ENCODE measurements around the gene ZFHX3. TPM values are rescaled to one million over a fixed set of nuclear protein-coding genes. Genes with fewer than 3 reads are reported as not detected.

The ZFHX3 gene
- total RNA-seq, 1 donor from 2014 or later, result 3.9 TPM

DNA sequence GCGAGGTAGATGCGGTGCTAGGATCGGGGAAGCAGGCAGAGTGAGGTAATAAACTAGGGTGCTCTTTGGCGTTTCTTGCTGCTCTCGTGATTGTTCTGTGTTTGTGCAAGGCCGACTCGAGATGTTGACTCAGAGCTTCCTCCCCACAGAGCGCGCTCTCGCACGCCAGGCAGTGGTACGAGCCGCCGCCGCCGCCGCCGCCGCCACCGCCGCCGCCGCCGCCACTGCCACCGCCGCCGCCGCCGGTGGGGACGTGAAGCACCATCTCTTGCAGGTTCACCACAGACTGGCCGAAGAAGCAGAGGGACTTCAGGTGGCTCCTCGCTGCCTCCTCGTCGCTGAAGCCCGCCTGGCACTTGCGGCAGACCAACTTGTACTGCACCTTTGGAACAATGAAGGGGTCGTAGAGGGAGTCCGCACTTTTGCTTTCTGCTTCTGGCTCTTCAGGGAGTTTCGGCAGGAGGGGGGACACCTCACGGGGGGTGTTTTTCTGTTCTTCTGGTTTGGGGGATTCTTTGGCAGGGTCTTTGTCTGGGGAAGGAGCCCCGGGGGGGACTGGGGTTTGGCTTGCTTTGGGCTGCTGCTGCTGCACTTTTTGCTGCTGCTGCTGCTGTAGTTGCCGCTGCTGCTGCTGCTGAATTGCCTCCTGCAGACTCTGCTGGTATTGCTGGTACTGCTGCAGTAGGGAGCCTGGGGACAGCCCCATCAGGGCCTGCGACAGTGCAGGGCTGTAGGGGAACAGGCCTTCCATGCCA is 260.2 kb downstream of the ZFHX3 start:
- peak; percentile 94 for ATAC-seq

DNA sequence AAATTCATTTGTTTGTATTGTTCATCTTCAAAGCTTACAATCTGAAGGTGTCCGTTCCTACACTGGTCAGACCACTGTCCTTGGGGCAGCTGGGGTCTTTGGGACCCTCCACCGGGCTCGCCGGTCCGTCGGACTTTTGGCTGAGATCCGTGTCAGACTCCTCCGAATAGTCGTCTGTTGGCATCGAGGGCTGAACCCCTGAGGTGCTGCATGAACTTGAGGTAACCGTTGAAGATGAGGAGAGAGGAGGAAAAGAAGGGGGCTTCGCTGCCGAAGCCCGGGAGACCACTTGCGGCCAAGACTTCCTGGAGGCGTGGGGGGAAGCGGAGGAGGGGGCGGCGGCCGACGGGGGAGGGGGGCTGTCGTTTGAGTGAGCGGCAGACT is 260.8 kb downstream of the ZFHX3 start:
- no peak for ATAC-seq

DNA sequence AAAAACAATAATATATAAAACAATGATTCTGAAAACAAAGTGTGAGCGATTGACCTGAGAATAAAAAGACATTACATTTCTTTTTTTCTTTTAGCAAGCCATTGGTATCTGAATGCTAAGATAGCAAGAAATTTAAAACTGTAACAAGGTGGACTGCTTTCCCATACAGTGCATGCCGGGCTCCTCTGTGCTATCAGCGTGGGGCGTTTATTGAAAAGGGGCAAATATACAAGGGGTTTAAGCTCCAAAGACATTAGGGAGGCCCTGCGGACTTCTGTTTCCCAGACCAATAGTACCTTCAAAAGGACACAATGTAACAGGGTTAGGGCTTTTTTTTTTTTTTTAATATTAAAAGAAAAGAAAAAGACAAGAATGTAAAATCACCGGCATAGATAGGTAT is 261.3 kb downstream of the ZFHX3 start:
- no peak for ATAC-seq

DNA sequence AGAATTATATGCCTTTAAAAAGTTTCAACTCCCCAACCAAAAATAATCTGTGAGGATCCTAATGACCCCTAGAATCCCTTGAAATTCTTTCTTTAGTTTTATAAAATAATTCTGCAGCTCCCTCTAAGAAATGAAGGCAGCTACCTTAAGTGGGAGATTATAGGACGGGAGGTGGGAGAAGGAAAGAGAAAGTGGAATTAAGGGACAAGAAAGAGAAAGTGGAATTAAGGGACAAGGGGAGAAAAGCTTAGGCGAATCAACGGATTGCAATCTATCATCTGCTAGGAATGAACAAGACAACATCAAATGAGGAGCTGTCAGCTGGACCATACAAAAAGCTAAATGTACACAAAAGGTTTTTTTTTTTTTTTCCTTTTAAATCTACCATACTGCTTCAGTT is 262.0 kb downstream of the ZFHX3 start:
- no peak for ATAC-seq

DNA sequence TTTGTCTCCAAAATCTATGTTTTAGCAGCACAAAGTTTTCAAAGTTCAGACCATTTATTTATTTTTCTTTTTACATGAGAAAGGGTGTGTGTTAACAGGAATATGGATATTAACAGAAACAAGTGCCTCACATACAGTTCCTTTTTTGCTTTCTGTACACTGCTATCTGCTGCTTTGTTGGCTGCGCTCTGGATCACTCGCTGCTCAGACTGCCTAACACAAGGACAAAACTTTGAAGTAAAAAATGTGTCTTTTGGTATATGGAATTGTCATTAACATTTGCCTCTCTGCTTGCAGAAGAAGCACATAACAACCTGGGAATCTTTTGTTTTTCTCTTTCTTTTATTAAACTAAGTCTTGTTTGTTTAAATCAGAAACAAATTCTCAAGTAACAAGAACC is 262.8 kb downstream of the ZFHX3 start:
- ATAC-seq, result no peak

DNA sequence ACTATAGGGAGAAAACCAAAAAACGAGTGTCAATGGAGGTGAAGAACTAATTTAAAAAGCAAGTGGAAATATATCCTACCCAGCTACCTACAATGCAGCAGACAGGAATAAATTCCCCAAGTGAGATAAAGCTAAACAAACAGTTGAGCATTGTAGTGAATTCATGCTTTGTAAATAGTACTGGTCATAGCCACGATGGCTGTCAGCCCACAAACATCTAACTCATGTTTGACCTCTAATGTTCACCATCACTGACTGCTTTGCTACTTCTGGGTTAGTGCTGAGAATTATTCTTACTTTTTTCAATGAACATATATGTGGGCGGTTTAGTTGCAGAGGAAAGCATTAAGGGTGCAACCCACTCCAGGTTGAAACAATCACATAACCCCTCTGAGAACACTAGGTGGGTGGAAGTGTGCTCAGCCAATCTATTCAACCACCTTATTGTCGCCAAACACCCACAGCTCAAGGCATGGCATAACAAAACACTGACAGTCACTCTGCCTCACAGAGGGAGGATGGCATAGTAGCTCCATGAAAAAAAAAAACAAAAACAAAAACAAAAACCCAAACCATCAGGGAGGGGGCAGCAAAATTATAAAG is 264.1 kb downstream of the ZFHX3 start:
- no peak for ATAC-seq

DNA sequence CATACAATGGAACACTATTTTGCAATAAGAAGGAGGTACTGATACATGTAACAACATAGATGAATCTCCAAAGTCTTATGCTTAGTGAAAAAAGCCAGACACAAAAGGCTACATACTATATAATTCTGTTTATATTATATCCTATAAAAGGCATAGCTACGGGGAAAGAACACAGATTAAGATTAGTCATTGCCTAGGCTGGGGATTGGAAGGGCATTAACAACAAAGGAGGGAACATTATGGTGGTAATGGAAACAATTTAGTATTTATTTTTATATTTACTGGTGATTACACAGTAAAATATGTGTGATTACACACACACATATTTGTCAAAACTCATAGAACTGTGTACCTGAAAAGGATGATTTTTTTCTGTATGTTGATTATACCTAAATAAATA is 278.1 kb downstream of the ZFHX3 start:
- ATAC-seq, result no peak

DNA sequence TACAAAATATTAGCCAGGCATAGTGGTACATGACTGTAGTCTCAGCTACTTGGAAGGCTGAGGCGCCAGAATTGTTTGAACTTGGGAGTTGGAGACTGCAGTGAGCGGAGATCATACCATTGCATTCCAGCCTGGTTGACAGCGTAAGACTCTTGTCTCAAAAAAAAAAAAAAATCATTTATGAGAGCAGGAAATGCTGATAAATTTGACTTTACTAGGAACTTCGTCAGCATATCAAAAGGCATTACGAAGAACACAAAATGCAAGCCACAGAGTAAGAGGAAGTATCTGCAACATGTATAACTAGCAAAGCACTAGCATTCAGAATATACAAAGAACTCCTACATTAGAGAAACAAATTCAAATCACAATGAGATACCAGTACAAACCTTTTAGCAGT is 279.3 kb downstream of the ZFHX3 start:
- ATAC-seq, result no peak

DNA sequence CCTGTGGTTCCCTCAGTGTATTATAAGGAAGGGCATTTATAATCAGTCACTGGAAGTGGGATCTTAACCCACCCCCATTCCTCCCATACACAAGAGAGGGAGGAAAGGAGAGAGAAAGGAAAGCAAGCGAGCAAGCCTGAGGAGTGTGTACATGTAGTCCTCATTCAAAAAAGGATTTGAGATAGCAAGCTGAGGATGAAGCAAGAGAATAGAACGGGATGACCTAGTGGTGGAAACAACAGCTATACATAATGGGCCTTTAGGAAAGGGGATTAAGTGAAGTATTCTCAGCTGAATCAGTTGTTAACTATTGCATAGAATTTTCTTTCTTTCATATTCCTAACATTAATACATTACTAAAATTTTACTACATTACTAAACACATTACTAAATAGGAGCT is 281.4 kb downstream of the ZFHX3 start:
- no peak for ATAC-seq

DNA sequence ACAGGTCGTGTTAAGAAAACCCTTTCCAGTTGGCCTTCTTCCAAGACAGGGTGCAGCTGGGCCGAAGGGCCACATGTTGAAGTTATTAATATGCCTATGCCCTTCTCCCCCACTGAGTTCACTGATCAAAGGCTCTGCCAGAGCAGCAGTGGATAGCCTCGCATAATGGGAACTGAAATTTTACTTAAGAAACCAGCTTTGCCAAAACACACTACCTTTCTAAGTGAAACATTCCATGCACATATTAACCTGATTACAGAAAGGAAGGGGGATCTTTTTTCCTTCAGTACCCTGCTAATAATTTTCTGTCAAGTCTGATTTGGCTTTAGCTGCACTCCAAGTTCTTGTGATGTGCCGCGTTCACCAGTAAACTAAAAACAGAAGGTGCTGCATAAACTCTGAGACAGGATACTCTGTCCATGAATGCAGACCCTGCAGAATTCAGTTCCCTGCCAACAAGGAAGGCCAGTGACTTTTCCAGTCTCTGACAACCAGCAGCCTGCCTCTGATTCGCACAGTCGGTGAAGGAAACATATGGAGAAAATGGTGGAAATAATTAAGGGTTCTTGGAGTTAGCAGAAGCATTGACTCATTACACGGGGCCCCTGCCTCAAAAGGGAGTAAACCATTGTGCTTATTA is 283.8 kb downstream of the ZFHX3 start:
- ATAC-seq, result no peak

DNA sequence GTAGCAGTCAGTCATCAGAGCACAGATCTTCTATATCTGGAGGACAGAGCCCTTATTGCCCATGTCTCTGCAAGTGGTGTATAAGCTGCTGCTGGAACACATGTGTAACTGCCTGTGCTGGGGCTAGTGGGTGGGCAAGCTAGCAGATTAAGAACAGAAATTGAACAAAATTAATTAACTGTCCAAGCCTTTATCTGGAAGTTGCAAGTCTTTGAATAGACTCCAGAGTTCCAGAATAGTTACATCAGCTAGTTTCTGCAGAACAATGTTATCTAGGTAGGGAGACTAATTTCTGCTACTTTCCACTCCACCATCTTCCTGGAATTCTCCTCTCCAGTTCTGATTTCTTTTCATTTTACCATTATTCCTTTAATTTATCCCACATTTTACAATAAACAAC is 287.3 kb downstream of the ZFHX3 start:
- ATAC-seq, result no peak

DNA sequence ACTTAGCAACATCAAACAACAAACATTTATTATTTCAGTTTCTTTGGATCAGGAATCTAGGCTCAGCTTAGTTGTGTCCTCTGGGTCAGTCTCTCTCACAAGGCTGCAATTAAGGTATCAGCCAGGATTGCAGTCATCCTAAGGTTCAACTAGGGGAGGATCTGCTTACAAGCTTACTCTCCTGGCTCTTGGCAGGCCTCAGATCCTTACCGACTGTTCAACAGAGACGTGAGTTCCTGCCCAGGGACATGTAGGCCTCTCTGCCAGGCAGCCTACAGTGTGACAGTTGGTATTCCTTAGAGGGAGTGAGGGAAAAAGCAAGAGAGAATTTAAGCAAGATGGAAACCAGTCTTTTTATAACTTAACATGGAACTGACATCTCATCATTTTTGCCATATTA is 294.0 kb downstream of the ZFHX3 start:
- no peak for ATAC-seq

DNA sequence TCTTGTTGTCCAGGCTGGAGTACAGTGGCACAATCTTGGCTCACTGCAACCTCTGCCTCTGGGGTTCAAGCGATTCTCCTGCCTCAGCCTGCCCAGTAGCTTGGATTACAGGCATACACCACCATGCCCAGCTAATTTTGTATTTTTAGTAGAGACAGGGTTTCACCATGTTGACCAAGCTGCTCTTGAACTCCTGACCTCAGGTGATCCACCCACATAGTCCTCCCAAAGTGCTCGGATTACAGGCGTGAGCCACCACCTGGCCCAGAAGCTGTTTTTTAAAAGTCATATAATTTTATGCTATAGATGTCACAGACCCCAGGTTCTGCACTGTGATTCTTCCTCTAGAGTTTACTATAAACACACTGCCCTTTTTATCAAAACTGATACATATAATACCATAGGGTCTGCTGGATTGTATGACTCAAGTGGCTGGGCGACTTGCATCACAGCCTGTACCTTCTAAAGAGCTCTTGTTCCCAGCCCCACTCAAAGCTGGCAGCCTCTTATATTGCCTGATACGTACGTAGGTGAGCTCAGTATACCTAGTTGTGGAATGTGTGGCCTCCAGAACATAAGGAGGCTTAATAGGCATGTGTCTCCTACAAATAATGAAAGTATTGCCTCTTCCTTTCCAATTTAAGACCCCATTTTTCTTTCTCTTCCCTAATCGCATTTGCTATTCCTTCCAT is 295.8 kb downstream of the ZFHX3 start:
- ATAC-seq, result no peak

DNA sequence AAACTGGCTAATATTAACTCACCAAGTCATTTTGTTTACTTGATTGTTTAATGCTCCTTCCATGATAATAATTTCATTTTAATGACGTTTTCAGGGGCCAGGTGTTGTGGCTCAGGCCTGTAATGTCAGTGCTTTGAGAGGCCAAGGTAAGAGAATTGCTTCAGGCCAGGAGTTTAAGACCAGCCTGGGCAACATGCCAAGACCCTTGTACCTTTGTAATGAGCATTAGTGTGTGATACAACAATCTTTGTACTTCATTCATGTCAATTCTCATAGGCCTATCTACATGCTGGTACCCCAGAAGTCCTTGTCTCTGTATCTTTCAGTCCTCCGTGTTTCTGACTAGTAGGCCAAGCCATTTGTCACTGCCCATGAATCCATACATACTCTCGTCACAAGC is 296.9 kb downstream of the ZFHX3 start:
- ATAC-seq, result no peak

DNA sequence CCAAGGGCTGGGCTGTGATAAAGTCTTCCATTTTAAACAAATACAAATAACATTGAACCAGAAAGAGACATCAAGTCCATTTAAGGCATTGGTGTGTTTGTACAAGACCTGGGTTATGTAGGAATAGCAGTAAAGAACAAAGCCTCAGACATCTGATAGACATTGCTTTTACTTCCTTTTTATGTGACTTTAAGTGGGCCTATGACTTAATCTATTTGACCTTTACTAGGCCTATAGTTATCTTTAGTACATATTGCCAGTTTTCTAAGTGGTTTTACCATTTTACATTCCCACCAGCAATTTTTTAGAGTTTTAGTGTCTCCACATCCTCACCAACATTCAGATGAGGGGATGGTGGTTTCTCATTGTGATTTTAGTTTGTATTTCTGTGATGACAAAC is 298.8 kb downstream of the ZFHX3 start:
- no peak for ATAC-seq

DNA sequence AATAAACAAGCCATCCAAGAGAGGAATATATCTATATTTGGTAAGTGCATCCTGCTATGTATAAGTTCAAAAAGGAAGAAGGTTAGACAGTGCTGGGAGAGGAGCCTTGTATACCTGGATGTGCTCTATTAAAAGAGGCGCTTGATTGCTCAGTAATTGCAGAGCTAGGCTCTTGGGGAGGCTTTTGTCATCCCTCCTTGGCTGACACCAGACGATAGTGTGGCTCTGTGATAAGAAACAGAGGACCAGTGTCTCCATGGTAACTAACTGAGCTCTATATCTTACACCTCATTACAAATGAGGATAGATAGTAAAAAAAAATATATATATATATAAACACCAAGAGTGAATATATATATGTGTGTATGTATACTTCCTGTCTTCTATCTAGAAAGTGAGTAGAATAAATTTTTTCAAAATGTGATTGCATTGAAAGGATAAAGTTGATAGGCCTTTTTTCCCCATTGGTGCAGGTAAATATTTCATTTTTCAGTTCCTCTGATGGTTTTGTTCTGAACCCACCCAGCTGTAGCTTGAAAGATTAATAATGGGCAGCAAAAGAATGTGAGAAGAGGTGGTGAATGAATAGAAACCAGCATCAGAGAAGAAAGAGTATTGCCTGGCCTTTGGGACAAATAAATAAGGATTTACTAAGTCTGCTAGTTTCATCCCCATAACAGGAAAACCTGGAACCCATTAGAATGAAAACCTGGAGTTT is 303.7 kb downstream of the ZFHX3 start:
- no peak for ATAC-seq

DNA sequence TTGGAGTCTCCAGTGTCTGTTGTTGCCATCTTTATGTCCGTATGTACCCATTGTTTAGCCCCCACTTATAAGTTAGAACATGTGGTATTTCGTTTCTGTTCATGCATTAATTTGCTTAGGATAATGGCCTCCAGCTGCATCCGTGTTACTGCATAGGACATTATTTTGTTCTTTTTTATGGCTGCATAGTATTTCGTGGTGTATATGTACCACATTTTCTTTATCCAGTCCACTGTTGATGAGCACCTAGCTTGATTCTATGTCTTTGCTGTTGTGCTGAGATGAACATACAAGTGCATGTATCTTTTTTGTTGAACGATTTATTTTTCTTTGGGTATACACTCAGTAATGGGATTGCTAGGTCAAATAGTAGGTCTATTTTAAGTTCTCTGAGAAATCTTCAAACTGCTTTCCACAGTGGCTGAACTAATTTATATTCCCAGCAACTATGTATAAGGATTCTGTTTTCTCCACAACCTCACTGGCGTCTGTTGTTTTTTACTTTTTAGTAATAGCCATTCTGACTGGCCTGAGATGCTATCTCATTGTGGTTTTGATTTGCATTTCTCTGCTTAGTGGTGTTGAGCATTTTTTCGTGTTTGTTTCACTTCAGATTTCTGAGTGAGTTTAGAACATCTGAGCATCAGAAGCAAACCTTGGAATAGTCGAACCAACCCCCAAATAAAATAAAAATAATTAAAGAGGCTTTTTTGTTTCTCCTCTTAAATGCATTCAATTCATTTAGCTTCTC is 304.7 kb downstream of the ZFHX3 start:
- no peak for ATAC-seq

DNA sequence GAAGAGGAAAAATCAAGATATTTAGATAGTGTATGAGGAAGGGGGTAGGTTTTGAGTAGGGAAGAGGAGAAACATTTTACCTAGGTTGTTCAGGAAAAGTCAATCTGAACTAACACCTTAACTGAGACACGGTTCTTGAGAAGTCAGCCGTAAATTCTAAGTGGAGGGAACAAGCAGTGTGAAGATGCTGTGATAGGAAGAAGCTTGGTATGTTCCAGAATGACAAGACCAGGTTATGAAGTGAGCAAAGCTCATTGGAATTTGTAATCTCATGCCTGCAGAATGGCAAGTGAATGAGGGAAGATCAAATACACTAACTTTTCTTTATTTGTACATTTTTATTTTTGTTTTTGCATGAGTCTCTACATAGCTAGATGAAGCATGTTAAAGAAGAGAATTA is 307.6 kb downstream of the ZFHX3 start:
- no peak for ATAC-seq

DNA sequence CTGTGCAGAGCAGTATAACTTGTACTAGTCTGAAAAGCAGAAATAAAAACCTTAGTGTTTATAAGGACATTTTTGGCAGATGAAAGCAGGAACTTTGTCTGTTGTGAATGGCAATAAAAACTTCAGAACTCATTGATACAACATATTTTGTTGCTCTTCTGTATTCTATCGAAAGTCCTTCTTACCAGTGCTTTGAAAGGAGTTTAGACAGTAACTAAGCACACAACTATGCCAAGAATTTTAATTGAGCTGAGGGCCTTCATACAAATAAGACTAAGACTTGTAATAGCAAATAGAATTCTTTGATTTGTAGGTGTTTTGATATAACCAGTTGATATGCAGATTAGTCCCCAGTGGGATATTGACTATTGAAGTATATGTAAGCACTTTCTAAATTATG is 308.4 kb downstream of the ZFHX3 start:
- no peak for ATAC-seq

DNA sequence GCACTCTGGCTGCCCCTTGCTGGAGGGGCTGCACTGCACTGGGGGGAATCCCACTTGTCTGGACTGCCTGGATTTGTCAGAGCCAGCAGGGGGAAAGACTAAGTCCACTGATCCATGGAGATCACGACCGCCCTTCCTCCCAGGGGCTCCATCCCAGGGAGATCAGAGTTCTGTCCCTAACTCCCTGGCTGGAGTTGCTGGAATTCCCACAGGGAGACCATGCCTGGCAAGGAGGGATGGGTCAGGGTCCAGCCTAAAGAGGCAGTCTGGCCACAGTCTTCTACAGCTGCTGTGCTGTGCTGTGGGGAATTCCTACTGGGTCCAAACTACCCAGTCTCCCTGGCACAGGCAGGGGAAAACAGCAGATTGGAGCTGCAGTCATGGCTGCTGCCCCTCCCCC is 311.9 kb downstream of the ZFHX3 start:
- no peak for ATAC-seq

All from esophagus mucosa (tissue), 1 donor.